A549 treated with CORT108297 at 1 μM for 4 hours (cell line): ENCODE measurements around the gene NPVF. TPM values are rescaled to one million over a fixed set of nuclear protein-coding genes. Genes with fewer than 3 reads are reported as not detected.

ENCODE experiments used
- total RNA-seq: library from RNA; stranded (reverse); fragments of 200-300 nt; extraction: Qiagen RNA extraction; gene quantifications from 5 replicates; pipeline ENCODE4 v1.2.3, GENCODE V29; 2022

NPVF gene, protein sequence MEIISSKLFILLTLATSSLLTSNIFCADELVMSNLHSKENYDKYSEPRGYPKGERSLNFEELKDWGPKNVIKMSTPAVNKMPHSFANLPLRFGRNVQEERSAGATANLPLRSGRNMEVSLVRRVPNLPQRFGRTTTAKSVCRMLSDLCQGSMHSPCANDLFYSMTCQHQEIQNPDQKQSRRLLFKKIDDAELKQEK
- total RNA-seq: not detected in 5 replicates

DNA sequence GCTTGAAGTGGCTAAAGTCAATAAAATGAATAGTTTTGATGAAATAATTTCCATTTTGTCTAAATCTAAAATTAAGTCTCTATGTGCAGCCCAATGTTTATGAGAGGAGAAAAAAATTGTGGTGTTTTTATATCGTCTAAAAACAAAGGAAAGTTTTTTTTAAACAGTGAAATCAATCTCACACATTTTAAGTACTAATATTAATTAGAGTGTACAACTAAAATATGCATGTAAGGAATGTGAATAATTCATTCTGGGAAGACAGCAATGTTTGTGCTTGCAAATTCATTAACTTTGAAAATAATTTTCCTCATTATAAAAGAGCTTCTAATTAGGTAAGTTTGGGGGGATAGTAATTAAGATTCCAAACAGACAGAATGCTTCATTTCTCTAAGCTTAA, at the start of gene NPVF:
TSS of gene NPVF (minus strand) at position 101 of the 400 bp plus-strand sequence. CDS start at position 54, 47 bp downstream.

Other genes with a start within 250 kb of the NPVF start
- gene OSBPL3, start 248.3 kb downstream of the NPVF start, total RNA-seq: 10.5 to 13.4 TPM (median 11.2 TPM) in 5 replicates
- gene CYCS, start 103.2 kb downstream of the NPVF start, total RNA-seq: 226 to 309 TPM (median 237 TPM) in 5 replicates